ENCODE results near the gene ORC3.

DNA sequence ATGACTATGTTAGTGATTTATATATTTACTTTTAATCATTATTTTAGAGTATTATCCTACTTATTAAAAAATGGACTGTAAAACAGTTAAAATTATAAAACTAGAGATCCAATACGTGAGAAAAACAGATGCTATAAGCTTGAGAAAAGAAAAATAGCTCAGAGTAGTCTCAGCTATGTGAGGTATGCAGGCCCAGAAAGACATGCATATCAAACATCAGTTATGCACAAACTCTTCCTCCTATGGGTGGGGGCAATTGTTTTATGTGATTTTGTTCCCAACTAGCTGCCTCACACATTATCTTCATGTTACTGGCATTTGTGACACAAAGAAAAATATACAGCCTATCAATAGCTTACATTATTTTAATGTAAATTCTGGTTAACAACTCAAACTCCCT, 28.9 kb upstream of the ORC3 start:
- TF ChIP-seq POLR2A (IDR thresholded peaks at IDR 0.05) (no peak), CTCF (IDR thresholded peaks at IDR 0.05) (no peak)

Measured in right lobe of liver (tissue), 4 donors.